ENCODE results near the gene MYL6.

Gene MYL6

GRCh38 chr12:56127888-56128669 lies 30.1 kb upstream of the MYL6 start, which contains the start of gene ESYT1:
ESYT1 (plus strand) TSS chr12:56128267; CDS start chr12:56128320, 53 bp downstream.
- Histone ChIP-seq H3K4me1 (peaks cover 9 to 36% (median 26%) of the 10 kb centered on the region in 4 donors), H3K36me3 (peaks cover 22 to 30% (median 27%) of the 10 kb centered on the region in 3 donors), H3K27ac (peak within 1 kb of the TSS; percentile 95 to 99), H3K4me3 (peak within 1 kb of the TSS; percentile 74 to 91), H3K9me3 (no peaks in the 10 kb centered on the region), H3K27me3 (no peaks in the 10 kb centered on the region)
- intact Hi-C loops (cut with DNase I; ENCODE audit: low total_unique reads): loop anchor here (2.0 to 5.0 kb wide), 2 partner anchors 34 to 61 kb away; partner anchors contain the start of gene SMARCC2
- peak; percentile 100 for DNase-seq
- no peak for TF ChIP-seq CTCF (IDR thresholded peaks at IDR 0.05)

GRCh38 chr12:56128670-56129205 lies 29.4 kb upstream of the MYL6 start:
- Histone ChIP-seq H3K36me3 (peaks cover 28 to 36% (median 34%) of the 10 kb centered on the region in 3 donors), H3K4me3 (peak overlapping the region; percentile 74 to 91), H3K27me3 (no peaks in the 10 kb centered on the region), H3K4me1 (peaks cover 9 to 36% (median 26%) of the 10 kb centered on the region in 4 donors), H3K27ac (peak overlapping the region; percentile 95 to 99), H3K9me3 (no peaks in the 10 kb centered on the region)
- DNase-seq: peak in 1 of 2 donors; percentile 79
- no peak for TF ChIP-seq CTCF (IDR thresholded peaks at IDR 0.05)
- intact Hi-C loops (cut with DNase I; ENCODE audit: low total_unique reads): loop anchor here (5.0 kb wide), 1 partner anchor 34 kb away; no protein-coding TSS in a partner anchor

GRCh38 chr12:56129206-56129941 lies 28.8 kb upstream of the MYL6 start:
- peak overlapping the region; percentile 74 to 91 for H3K4me3 ChIP-seq
- TF ChIP-seq CTCF (IDR thresholded peaks at IDR 0.05): no peak
- DNase-seq: peak; percentile 68 to 85
- H3K9me3 ChIP-seq: no peaks in the 10 kb centered on the region
- H3K27ac ChIP-seq: peak overlapping the region; percentile 95 to 99
- intact Hi-C loops (cut with DNase I; ENCODE audit: low total_unique reads): loop anchor here (5.0 kb wide), 1 partner anchor 33 kb away; no protein-coding TSS in a partner anchor
- H3K36me3 ChIP-seq: peaks cover 33 to 42% (median 40%) of the 10 kb centered on the region in 3 donors
- peaks cover 9 to 36% (median 26%) of the 10 kb centered on the region in 4 donors for H3K4me1 ChIP-seq
- H3K27me3 ChIP-seq: no peaks in the 10 kb centered on the region

- Histone ChIP-seq H3K27ac (peak overlapping the region; percentile 95 to 99), H3K36me3 (peaks cover 39 to 49% (median 45%) of the 10 kb centered on the region in 3 donors), H3K9me3 (no peaks in the 10 kb centered on the region), H3K27me3 (no peaks in the 10 kb centered on the region), H3K4me1 (peaks cover 9 to 36% (median 26%) of the 10 kb centered on the region in 4 donors), H3K4me3 (peak overlapping the region; percentile 74 to 91)
- no peak for TF ChIP-seq CTCF (IDR thresholded peaks at IDR 0.05)
- intact Hi-C loops (cut with DNase I; ENCODE audit: low total_unique reads): loop anchor here (5.0 kb wide), 2 partner anchors 32 to 132 kb away; no protein-coding TSS in a partner anchor
- DNase-seq: peak; percentile 48 to 83
Measured at GRCh38 chr12:56129942-56130495, 28.1 kb upstream of the MYL6 start.

GRCh38 chr12:56130876-56131275 lies 27.3 kb upstream of the MYL6 start:
- H3K27ac ChIP-seq: peak overlapping the region; percentile 95 to 99
- peaks cover 46 to 57% (median 53%) of the 10 kb centered on the region in 3 donors for H3K36me3 ChIP-seq
- intact Hi-C loops (cut with DNase I; ENCODE audit: low total_unique reads): loop anchor here (5.0 kb wide), 1 partner anchor 131 kb away; no protein-coding TSS in a partner anchor
- H3K4me1 ChIP-seq: peaks cover 9 to 32% (median 24%) of the 10 kb centered on the region in 4 donors
- TF ChIP-seq CTCF (IDR thresholded peaks at IDR 0.05): no peak
- no peaks in the 10 kb centered on the region for H3K27me3 ChIP-seq
- no peak overlapping the region for H3K4me3 ChIP-seq
- H3K9me3 ChIP-seq: no peaks in the 10 kb centered on the region
- no peak for DNase-seq

Data from tibial artery (tissue), 4 donors.